SJCRH30 (cell line): ENCODE data around the gene FCRL5. TPM values are rescaled to one million over a fixed set of nuclear protein-coding genes. Genes with fewer than 3 reads are reported as not detected.
"Not testable (repeated sequence)": the region's sequence is repeated elsewhere in the genome, so short reads cannot be mapped to it uniquely, and the experiment has no call there.

ENCODE experiments used
- DNase-seq, 2 experiments: peaks; one replicate each; pipeline ENCODE4 v3.0.0-alpha.2; 2015 to 2020
- H3K27ac ChIP-seq: fragments of 250-450 bp; sonication (Bioruptor Pico); 2 replicates; pipeline ENCODE4 v1.5.1; 2020; ENCODE audit warnings: mild to moderate bottlenecking, moderate library complexity
- H3K27me3 ChIP-seq: fragments of 250-450 bp; sonication (Bioruptor Pico); 2 replicates; pipeline ENCODE4 v1.5.1; 2020; ENCODE audit warnings: mild to moderate bottlenecking, moderate library complexity
- H3K36me3 ChIP-seq: fragments of 250-450 bp; sonication (Bioruptor Pico); 2 replicates; pipeline ENCODE4 v1.5.1; 2020; ENCODE audit warnings: mild to moderate bottlenecking, moderate library complexity
- H3K4me1 ChIP-seq: fragments of 250-450 bp; sonication (Bioruptor Pico); 2 replicates; pipeline ENCODE4 v1.5.1; 2020; ENCODE audit warnings: mild to moderate bottlenecking, moderate library complexity
- H3K4me3 ChIP-seq: fragments of 250-450 bp; sonication (Bioruptor Pico); 2 replicates; pipeline ENCODE4 v1.5.1; 2020; ENCODE audit warnings: mild to moderate bottlenecking, moderate library complexity
- H3K9me3 ChIP-seq: fragments of 250-450 bp; sonication (Bioruptor Pico); replicated peaks from 2 replicates; pipeline ENCODE4 v1.5.1; 2020; ENCODE audit warnings: mild to moderate bottlenecking, moderate library complexity
- total RNA-seq: library from RNA; depleted of rRNA; stranded (reverse); fragments of >200 nt; shearing (Covaris generic); gene quantifications from 2 replicates; pipeline ENCODE4 v1.2.3, GENCODE V29; 2014

Gene FCRL5
- total RNA-seq, 1 experiment from 2014 or later, result 0.02 TPM

DNA sequence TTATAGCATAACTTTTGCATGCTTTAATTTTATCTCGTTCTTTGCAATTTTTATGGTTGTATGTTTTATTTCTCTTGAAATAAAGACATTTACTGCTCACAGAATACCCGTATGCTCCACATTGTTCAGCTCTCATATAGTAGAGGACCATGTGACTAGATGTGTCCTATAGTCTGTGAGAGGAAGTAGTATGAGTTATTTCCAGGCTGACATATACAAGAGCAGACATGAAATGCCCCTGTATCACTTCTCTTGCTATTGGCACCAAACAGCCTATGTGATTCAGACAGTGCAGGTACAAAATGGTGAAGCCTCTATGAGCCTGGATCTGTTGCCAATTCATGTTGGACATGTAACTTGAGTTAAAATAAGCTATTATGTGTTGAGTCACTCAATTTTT, 5.8 kb upstream of the FCRL5 start:
- H3K4me3 ChIP-seq, result no peak overlapping the region
- H3K4me1 ChIP-seq, result no peaks in the 10 kb centered on the region
- no peaks in the 10 kb centered on the region for H3K27me3 ChIP-seq
- no peak overlapping the region for H3K27ac ChIP-seq
- DNase-seq, result no peak
- H3K9me3 ChIP-seq, result no peaks in the 10 kb centered on the region
- H3K36me3 ChIP-seq, result no peaks in the 10 kb centered on the region

DNA sequence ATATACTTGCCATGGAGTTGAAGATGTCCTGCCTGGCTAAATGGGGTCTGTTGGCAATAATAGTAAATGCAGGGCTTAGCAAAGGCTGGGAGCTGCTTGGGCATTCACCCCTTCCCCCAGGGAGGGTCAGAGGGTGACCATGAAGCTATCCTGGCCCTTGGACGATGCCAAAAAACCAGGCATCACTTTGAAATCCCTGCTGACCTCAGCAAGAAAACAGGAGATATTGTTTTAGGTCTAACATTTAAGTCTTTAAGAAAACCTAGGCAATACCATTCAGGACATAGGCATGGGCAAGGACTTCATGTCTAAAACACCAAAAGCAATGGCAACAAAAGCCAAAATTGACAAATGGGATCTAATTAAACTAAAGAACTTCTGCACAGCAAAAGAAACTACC, 4.2 kb downstream of the FCRL5 start:
- DNase-seq, H3K36me3 ChIP-seq, H3K9me3 ChIP-seq, H3K27me3 ChIP-seq, H3K4me3 ChIP-seq, H3K27ac ChIP-seq, H3K4me1 ChIP-seq: not testable (repeated sequence)

DNA sequence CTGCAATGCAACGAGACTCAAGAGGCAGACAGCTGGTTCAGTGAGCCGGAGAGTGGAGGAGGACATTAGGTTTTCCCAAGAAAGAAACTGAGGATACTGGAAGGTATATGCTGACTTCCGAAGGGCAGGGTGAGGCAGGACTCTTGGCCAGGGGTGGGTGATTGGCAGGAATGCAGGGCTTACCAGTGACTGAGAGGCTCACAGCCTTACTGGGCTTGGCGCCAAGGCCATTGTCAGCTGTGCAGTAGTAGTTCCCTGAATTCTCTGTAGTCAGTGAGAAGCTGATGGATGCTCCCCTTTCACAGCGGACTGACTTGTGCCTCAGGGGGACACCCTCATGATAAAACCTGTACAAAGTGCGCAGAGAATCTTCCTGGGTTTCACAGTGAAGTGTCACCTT, 9.6 kb downstream of the FCRL5 start:
- no peak overlapping the region for H3K27ac ChIP-seq
- no peaks in the 10 kb centered on the region for H3K4me1 ChIP-seq
- H3K36me3 ChIP-seq, result no peaks in the 10 kb centered on the region
- H3K27me3 ChIP-seq, result peaks cover 5% of the 10 kb centered on the region; the same call in 1 of the 2 replicates
- H3K4me3 ChIP-seq, result no peak overlapping the region
- H3K9me3 ChIP-seq, result no peaks in the 10 kb centered on the region
- DNase-seq, result peak; percentile 6 to 13

- no peaks in the 10 kb centered on the region for H3K36me3 ChIP-seq
- peaks cover 2% of the 10 kb centered on the region; the same call in 1 of the 2 replicates for H3K27me3 ChIP-seq
- no peaks in the 10 kb centered on the region for H3K9me3 ChIP-seq
- H3K4me1 ChIP-seq, result no peaks in the 10 kb centered on the region
- H3K27ac ChIP-seq, result no peak overlapping the region
- DNase-seq, result no peak
- no peak overlapping the region for H3K4me3 ChIP-seq
Measured at GRCh38 chr1:157540852-157541251, 11.5 kb downstream of the FCRL5 start.

DNA sequence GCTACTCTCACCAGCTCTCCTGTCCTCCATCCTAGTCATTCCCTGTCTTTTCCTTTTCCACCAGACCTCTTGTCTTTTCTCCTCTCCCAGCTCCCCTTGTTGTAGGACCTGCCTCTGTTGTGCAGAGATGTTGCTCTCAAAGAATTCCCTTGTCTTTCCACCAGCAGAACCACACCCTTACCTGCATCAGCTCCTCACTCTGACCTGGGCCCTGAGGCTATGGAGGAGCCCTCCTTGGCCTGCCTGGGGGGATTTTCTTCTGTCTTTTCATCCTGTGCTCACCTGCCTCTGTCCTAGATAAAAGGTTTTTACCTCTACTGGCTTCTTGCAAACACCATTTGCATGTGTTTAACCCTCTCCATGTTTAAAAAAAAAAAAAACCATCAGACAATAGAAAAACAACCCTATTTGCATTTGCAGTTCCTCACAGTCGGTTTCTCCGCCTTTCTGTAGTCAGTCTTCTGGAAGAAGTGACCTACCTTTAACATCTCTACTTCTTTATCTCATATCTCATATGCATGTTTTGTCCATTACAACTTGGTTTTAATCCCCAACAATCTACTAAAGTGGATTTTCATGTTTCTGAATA, 12.1 kb downstream of the FCRL5 start:
- Histone ChIP-seq H3K9me3 (no peaks in the 10 kb centered on the region), H3K4me1 (no peaks in the 10 kb centered on the region), H3K36me3 (no peaks in the 10 kb centered on the region), H3K27me3 (no peaks in the 10 kb centered on the region), H3K27ac (no peak overlapping the region), H3K4me3 (no peak overlapping the region)
- DNase-seq, result no peak

DNA sequence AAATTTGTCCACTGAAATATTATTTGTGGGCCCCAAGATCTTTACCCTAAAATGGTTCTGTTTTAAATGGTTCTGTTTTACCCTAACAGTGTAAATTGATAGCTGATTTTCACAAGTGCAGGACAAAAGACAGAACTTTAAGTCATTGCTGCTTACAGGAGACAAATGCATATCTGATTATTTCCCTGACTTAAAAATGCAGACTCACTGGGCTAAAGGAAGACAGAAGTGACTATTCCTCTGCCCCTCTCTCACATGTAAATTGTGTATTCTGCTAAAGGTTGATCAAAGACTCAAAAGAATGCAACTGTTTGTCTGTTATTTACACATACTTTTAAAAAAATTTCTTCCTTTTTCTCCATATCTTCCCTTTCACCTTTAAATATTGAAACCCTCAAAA, 12.7 kb downstream of the FCRL5 start:
- H3K9me3 ChIP-seq, result no peaks in the 10 kb centered on the region
- DNase-seq, result no peak
- H3K27ac ChIP-seq, result no peak overlapping the region
- H3K27me3 ChIP-seq, result no peaks in the 10 kb centered on the region
- H3K4me1 ChIP-seq, result no peaks in the 10 kb centered on the region
- no peaks in the 10 kb centered on the region for H3K36me3 ChIP-seq
- no peak overlapping the region for H3K4me3 ChIP-seq

- no peaks in the 10 kb centered on the region for H3K36me3 ChIP-seq
- no peak for DNase-seq
- H3K4me3 ChIP-seq, result no peak overlapping the region
- no peaks in the 10 kb centered on the region for H3K9me3 ChIP-seq
- H3K27me3 ChIP-seq, result no peaks in the 10 kb centered on the region
- no peaks in the 10 kb centered on the region for H3K4me1 ChIP-seq
- H3K27ac ChIP-seq, result no peak overlapping the region
Measured at GRCh38 chr1:157532569-157532968, 19.7 kb downstream of the FCRL5 start.

DNA sequence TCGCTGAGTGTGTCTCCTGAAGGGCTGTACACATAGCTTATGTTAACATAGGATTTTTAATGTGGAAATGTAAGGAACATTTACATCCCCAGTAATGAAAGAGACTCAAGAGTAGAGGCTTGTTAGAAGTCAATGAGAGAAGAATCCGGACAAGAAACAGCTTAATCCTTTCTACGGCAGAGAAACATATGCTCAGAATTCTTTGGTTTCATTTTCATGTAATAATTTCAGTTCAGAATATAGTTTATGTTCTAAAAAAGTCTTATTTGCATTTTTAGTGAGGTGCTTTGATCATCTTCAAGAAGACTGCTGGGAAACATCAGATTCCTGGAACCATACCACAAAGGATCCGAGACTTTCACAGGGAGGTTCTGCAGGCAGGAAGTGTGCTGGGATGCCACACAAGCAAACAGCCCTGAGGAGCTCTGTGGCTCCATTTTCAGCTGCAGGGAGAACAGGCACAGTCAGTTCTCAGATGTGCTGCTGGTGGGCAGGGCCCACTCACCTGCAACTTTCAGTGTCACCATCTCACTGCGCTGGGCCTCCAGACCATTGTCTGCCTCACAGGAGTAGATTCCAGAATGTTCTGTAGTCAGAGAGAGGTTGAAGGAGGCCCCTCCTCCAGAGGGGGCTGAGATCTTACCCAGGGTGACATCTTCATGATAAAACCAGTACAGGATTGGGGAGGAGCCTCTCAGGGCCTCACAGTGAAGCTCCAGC, 28.4 kb downstream of the FCRL5 start:
- H3K36me3 ChIP-seq, result no peaks in the 10 kb centered on the region
- no peaks in the 10 kb centered on the region for H3K9me3 ChIP-seq
- H3K27ac ChIP-seq, result no peak overlapping the region
- H3K4me1 ChIP-seq, result no peaks in the 10 kb centered on the region
- H3K27me3 ChIP-seq, result no peaks in the 10 kb centered on the region
- H3K4me3 ChIP-seq, result no peak overlapping the region
- no peak for DNase-seq

DNA sequence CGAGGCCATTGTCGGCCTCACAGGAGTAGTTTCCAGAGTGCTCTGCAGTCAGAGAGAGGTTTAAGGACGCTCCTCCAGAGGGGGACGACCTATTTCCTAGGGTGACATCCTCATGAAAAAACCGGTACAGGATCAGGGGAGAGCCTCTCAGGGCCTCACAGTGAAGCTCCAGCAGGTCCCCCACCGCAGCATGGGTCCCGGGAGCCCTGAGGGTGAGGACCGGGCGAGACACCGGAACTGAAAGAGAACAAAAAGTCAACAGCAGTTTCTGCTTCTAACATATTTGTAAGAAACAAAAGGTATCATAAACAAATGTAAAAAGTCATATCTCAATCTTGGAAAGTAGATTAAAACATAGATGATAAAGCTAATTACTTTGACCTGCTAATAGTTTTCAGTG, 31.3 kb downstream of the FCRL5 start:
- H3K4me3 ChIP-seq, result no peak overlapping the region
- H3K36me3 ChIP-seq, result no peaks in the 10 kb centered on the region

DNA sequence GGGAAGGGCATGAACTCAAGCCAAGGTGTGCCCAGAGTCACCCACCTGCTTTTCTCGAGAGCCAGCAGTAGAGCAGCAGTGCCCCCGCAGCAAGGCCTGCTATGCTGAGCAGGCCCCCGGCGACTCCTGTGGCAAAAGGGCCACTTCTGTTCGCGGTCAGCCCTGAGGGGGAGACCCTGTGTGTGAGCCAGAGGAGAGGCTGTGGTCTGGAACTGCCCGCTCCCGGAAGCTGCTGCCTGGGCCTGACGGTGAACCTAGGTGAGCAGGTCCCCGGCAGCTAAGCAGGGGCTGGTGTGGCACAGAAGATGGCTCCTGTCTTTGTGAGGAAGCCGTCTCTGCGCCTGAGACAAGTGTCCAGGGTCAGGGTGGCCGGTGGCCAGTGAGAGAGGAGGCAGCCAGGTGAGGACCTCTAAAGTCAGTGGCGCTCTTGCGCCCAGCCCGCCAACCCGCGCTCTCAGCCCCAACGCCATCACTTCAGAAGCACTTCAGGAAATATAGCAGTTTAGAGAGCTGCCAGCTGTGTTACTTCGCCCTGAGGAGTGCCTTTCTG, 31.9 kb downstream of the FCRL5 start:
- DNase-seq, result no peak
- no peak overlapping the region for H3K27ac ChIP-seq
- H3K36me3 ChIP-seq, result no peaks in the 10 kb centered on the region
- no peak overlapping the region for H3K4me3 ChIP-seq
- H3K27me3 ChIP-seq, result no peaks in the 10 kb centered on the region
- no peaks in the 10 kb centered on the region for H3K4me1 ChIP-seq
- no peaks in the 10 kb centered on the region for H3K9me3 ChIP-seq

More for the DNA sequence above, 31.3 kb downstream of the FCRL5 start:
- Histone ChIP-seq H3K27me3 (no peaks in the 10 kb centered on the region), H3K9me3 (no peaks in the 10 kb centered on the region), H3K27ac (no peak overlapping the region), H3K4me1 (no peaks in the 10 kb centered on the region)
- DNase-seq, result no peak

DNA sequence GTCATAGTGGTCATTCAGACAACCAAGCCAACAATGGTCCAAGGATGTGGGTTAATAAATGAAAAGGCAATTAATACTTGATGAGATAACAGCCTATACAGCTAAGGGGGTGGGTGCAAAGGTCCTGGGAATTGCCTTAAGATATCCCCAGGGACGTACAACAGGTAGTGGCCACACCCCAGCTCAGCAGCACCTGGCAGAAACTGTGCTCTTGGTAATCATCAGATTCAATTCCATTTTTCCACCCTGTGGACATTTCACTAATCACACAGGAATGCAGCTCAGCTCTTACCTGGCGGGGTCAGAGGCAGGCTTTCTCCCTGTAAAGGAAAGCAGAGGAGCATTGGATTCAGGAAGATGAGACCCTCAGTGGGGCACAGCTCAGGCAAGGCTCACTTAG, 32.9 kb downstream of the FCRL5 start:
- H3K4me1 ChIP-seq, result no peaks in the 10 kb centered on the region
- no peaks in the 10 kb centered on the region for H3K36me3 ChIP-seq
- H3K27ac ChIP-seq, result no peak overlapping the region
- no peaks in the 10 kb centered on the region for H3K27me3 ChIP-seq
- DNase-seq, result no peak
- H3K4me3 ChIP-seq, result no peak overlapping the region
- no peaks in the 10 kb centered on the region for H3K9me3 ChIP-seq

DNA sequence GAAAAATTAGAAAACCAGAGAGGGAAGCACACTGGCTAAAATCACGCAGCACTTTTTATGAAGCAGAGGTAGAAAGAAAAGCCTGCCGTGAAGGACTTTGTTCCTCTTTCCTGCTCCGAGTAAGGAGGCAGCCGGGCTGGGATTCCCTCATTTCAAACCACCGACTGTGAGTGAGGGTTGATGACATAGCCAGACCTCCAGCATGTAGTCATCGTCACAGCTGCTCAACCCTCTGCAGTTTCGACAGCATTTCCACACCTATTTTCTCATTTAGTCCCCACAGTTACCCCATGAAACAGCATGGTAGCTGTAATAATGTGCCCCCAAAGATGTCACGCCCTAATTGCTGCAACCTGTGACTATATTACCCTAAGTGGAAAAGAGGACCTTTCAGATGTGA, 35.3 kb downstream of the FCRL5 start:
- DNase-seq, result no peak
- Histone ChIP-seq H3K4me1 (no peaks in the 10 kb centered on the region), H3K4me3 (no peak overlapping the region), H3K27me3 (no peaks in the 10 kb centered on the region), H3K9me3 (no peaks in the 10 kb centered on the region), H3K27ac (no peak overlapping the region), H3K36me3 (no peaks in the 10 kb centered on the region)

- Histone ChIP-seq H3K27me3 (no peaks in the 10 kb centered on the region), H3K4me1 (no peaks in the 10 kb centered on the region; the same call in 1 of the 2 replicates), H3K9me3 (no peaks in the 10 kb centered on the region), H3K4me3 (no peak overlapping the region), H3K27ac (no peak overlapping the region), H3K36me3 (no peaks in the 10 kb centered on the region)
- DNase-seq, result no peak
Measured at GRCh38 chr1:157515709-157516108, 36.6 kb downstream of the FCRL5 start.

GRCh38 chr1:157515141-157515540, 37.2 kb downstream of the FCRL5 start:
- Histone ChIP-seq H3K27me3 (no peaks in the 10 kb centered on the region), H3K9me3 (no peaks in the 10 kb centered on the region), H3K4me3 (no peak overlapping the region), H3K36me3 (no peaks in the 10 kb centered on the region), H3K27ac (no peak overlapping the region), H3K4me1 (no peaks in the 10 kb centered on the region; the same call in 1 of the 2 replicates)
- DNase-seq, result no peak

DNA sequence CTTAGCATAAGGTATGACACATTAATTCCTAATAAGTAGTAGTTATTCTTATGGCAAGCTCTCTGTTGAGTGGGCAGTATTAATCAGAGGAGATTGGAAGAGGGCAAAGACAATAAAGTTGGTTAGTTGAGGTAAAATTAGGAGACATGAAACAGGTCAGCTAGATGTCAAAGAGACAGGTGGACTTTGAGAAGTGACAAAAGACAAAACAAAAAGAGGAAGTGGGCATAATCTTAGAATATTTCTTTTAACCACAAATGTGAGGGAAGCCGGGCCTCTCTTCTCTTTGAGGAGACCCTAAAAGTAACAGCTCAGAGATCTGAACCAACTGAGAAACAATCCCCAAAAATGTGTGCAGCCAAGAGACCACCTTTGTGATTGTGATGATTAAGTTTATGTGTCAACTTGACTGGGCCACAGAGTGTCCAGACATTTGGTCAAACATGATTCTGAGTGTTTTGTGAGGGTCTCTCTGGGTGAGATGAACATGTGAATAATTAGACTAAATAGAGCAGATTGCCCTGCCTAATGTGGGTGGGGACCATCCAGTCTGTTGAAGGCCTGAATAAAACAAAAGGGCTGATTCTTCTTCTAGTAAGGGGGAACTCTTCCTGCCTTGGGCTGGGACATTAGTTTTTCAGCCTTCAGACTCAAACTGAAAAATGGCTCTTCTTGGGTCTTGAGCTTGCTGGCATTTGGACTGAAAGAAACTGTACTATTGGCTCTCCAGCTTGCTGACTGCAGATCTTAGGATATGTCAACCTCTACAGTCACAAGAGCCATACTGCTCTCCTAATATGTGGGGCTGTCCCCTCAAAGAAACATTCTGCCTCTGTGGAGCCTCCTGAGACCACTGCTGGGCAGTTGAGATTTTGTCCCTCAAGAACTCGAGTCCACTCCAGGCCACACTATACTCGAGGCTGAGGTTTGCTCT, 40.0 kb downstream of the FCRL5 start:
- Histone ChIP-seq H3K4me1 (no peaks in the 10 kb centered on the region; the same call in 1 of the 2 replicates), H3K27me3 (no peaks in the 10 kb centered on the region), H3K27ac (no peak overlapping the region), H3K4me3 (no peak overlapping the region), H3K9me3 (no peaks in the 10 kb centered on the region), H3K36me3 (no peaks in the 10 kb centered on the region)
- no peak for DNase-seq
